Activated CD8-positive, alpha-beta memory T cell treated with anti-CD3 and anti-CD28 coated beads, Interleukin-2, amount 50 U/mL, for 1 hour (primary cell): Measurements from ENCODE around the gene PCSK2.

Experiments used
- DNase-seq: peaks from one replicate; pipeline ENCODE4 v3.0.0-alpha.2; 2020; ENCODE audit errors: extremely low read depth

The PCSK2 gene

GRCh38 chr20:17445543-17445942, 218.7 kb downstream of the PCSK2 start:
- DNase-seq, result no peak

- no peak for DNase-seq
Observed at GRCh38 chr20:17446171-17446570, 219.3 kb downstream of the PCSK2 start.

DNA sequence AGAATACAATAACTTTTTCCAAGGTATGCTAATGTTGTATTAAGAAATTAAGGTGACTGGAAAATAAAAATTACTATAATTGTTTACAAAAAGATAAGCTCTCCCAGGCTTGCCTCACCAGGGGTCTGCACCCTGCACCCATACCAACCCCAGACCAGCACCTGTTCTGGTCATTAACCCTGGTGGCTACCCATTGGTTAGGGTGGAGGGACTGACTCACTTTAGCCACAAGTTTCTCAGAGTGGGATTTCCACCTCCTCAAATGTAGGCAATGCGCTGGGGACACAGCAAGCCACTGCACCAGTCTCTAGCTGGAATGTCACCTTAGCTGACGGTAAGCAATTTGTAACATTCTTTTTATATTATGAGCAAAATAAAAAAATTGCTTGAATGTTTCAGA, 221.2 kb downstream of the PCSK2 start:
- no peak for DNase-seq

DNA sequence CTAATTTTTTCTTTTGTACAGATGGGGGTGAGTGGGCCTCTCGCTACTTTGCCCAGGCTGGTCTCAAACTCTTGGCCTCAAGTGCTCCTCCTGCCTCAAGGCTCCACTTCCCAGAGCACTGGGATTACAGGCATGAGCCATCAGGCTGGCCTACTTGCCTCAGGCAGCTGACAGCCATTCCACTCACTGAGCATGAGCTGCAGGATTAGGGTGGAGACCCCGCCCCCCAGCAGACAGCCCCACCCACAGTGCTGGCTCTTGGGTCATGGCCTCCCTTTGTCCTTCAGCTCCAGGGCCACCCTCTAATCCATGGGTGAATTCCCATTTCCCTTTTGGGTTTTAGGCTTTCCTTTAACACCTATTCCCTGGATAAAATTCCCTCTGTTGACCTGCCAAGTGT, 222.2 kb downstream of the PCSK2 start:
- DNase-seq, result no peak

DNA sequence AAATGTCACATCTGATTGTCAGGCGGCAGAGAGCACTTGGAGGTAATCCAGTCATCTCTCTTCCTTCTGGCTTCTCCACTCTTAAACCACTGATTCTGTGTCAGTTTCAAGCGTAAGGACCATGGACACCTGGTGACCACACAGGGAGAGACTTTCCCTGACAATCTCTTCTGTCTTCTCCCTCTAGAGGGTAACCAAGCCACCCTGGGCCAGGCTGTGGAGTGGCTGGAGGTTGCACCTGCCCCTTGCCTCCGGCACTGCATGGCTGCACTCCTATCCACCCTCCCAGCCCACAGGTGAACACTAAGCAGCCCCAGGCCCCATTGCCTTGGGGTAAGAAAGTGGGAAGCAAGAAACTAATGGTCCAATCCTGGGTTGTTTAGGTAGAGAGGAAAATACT, 225.6 kb downstream of the PCSK2 start:
- no peak for DNase-seq

GRCh38 chr20:17453592-17453991, 226.8 kb downstream of the PCSK2 start:
- DNase-seq, result no peak

GRCh38 chr20:17456279-17456678, 229.4 kb downstream of the PCSK2 start:
- DNase-seq, result no peak

GRCh38 chr20:17457079-17457478, 230.2 kb downstream of the PCSK2 start:
- no peak for DNase-seq

- DNase-seq, result no peak
Observed at GRCh38 chr20:17457588-17458190, 230.8 kb downstream of the PCSK2 start.

DNA sequence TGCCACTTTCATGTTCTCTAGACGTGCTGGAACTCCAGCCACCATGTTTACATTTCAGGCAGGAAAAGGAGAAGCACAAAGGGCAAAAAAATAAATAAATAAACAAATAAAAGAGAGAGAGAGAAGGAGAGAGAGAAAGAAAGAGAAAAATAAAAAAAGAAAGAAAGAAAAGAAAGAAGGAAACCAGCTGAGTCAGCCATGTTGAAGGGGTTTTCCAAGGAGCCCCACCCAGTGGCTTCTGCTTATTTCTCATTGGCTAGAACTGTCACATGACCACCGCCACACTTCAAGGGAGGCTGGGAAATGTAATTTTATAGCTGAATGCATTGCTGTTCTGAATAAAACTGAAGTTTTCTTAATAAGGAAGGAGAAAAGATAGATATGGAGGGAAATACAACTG, 233.3 kb downstream of the PCSK2 start:
- DNase-seq, result no peak

GRCh38 chr20:17461941-17462340, 235.1 kb downstream of the PCSK2 start:
- DNase-seq, result no peak

DNA sequence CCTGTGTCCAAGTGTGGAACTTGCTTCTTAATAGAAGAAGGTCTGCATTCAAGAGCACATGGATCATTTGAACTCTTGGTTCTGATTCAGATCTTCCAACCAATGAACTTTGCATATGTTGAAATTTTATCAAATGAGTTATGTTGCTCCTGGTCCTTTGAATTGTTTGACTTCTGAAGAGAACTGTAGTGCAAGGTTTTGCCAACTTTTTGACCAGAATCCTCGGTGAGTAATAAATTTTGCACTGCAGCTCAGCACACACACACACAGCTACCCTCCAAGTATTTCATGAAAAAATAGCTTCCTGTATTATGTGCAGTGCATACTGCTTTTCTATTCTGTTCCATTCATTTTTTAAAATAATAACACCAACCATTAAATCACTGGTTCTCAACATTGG, 236.9 kb downstream of the PCSK2 start:
- no peak for DNase-seq

- no peak for DNase-seq
Observed at GRCh38 chr20:17465236-17465635, 238.4 kb downstream of the PCSK2 start.

DNA sequence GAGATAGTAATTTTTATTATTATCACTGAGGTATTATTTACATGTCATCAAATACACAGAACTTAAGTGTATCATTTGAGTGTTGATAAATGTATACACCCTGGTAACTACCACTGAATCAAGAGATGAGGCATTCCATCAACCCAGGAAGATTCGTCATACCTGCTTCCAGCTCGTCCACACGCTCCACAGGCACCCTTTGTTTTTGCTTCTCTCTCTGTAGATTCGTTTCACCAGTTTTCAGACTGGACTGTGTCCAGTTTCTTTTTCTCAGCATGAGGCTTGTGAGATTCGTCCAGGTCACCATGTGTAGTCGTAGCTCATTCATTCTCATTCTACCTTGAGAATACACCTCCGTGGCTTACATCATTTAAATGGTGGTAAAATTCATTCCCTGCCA, 239.8 kb downstream of the PCSK2 start:
- no peak for DNase-seq

GRCh38 chr20:17467120-17467655, 240.3 kb downstream of the PCSK2 start:
- no peak for DNase-seq

DNA sequence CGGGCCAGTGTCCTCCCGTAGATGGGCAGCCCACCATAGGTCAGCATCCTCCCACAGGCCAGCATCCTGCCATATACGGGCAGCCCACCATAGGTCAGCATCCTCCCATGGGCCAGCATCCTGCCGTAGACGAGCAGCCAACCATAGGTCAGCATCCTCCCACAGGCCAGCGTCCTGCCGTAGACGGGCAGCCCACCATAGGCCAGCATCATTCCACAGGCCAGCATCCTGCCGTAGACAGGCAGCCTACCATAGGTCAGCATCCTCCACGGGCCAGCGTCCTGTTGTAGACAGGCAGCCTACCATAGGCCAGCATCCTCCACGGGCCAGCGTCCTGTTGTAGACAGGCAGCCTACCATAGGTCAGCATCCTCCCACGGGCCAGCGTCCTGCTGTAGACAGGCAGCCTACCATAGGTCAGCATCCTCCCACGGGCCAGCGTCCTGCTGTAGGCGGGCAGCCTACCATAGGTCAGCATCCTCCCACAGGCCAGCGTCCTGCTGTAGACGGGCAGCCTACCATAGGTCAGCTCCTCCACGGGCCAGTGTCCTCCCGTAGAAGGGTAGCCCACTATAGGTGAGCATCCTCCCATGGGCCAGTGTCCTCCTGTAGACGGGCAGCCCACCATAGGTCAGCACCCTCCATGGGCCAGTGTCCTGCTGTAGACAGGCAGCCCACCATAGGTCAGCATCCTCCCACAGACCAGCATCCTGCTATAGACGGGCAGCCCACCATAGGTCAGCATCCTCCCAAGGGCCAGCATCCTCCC, 241.4 kb downstream of the PCSK2 start:
- DNase-seq, result no peak

GRCh38 chr20:17469246-17470030, 242.6 kb downstream of the PCSK2 start:
- no peak for DNase-seq

GRCh38 chr20:17470521-17470920, 243.7 kb downstream of the PCSK2 start:
- no peak for DNase-seq

DNA sequence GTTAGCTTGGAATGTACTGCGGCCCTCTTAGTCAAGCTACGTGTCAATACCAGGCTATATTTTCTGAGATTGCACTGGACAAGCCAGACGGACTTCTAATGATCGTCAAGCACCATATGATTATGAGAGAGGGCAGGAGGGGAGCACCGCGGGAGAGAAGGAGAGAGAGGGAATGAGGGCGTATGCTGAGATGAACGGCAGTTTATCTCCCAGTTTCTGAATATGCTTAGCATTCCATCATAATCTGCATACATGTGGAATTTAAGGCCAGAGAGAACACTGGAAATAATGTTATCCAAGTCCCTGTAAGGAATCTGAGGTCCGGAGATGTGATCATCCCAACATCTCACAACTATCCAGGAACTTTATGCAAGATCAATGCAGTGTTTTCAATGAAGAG, 244.1 kb downstream of the PCSK2 start:
- DNase-seq, result no peak

DNA sequence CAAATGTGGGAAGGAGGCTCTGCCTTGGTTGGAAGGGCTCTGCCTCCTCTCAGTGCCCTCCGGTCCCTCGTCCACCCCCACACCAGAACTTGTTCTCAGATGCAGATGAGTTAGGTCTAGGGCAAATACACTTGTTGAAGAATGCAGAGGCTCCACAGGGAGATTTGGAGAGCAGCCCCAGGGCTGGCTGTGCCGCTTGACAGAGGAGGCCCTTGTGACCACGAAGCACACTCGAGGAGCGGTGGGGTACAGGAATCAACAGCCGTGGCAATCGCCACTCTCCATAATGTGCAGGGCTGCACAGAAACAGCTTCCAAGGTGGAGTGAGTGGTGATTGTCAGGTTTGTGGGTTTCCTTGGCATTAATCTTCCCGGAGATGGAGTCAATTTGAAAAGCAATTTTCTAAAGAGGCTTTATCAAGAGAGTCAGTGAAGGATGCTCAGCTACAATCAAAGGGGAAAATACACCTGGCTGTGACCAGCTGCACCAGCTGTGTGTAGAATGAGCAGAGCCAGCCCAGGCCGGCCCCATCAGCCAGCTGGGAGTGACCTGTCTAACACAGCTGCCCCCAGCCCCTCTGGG, 244.9 kb downstream of the PCSK2 start:
- no peak for DNase-seq

DNA sequence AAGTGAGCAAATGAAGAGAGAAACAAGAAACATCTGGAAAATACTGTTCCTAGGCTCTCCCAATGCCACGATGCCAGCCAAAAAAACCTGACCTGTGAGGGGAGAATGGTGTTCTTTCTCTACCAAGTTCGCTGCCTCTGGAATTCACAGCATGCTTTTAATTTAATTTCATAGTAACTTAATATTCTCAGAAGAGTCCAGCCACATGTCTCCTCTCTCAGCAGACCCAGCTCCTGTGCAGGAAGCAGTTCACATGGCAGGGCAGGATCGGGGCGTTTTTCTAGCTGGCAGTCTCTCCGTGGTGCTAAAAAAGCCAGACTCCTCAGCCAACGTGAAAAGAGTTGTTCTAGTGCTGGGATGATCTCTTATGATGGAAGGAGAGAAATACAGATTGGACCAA, 246.8 kb downstream of the PCSK2 start:
- DNase-seq, result no peak

DNA sequence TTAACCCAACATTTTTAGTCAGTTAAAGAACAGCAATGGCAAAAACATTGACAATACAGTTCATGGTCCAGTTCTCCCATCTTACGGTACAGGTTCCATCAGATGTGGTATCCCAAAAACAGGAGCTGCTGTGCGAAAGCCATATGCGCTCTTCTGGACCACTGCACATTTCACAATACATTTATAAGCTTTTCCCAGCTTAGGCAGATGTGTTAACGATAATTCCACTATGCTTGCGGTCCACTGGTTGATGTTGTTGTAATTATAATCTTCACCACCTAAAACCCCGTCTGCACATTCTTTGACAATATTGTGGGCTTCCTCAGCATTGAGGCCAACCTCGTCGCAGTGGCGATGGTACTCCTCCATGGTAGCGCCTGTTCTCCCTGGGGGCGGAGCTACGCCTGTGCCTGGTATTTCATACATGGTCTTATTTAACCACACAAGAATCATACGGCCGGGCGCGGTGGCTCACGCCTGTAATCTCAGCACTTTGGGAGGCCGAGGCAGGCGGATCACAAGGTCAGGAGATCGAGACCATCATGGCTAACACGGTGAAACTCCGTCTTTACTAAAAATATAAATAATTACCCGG, 252.3 kb downstream of the PCSK2 start:
- no peak for DNase-seq
